Stimulated activated CD4-positive, alpha-beta T cell treated with anti-CD3 and anti-CD28 coated beads, Interleukin-4, amount 100 ng/mL, for 4 hours (primary cell): ENCODE measurements around the gene IL17A.

ENCODE experiments used
- DNase-seq, 2 experiments: peaks; one replicate each; pipeline ENCODE4 v3.0.0-alpha.2; 2020

The IL17A gene

GRCh38 chr6:52217761-52218160 is 31.6 kb downstream of the IL17A start:
- DNase-seq: no peak

DNA sequence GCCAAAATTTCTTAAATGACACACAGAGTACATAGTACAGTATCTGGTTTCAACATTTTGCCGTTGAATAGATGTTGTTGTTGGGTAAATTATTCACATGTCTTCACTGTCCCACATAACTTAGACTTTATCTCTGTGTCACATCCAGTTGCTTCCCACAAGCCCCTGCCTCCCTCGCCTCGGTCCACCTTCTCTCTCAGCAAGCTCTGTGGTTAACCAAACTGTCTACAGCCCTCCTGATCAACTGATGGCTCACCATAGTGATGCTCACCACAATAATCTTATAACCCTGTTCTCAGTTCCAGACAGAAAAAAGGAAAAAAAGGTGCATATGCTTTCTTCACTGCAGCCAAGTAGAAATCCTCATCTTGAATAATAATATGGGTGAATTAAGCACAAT is 35.1 kb downstream of the IL17A start:
- DNase-seq: no peak

DNA sequence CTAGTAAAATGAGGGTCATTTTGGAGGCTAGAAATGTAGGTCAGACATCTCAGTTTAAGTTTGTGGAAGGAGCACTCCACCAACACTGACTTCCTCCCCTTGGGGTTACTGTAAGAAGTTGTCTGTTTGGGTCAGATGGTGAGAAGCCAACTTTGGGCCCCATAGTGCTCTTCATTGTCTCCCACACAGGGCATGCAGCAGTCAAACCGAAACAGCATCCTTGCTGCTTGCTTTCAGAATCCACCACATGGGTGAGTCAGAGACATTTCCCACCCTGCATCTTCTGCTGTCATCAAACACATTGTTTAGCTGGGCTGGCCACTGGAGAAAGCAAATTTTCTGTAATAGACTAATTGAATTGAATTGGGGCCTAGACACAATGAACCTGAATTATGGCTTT is 41.3 kb downstream of the IL17A start:
- peak; percentile 19 to 24 for DNase-seq

- DNase-seq: no peak
Observed at GRCh38 chr6:52230685-52231084, 44.5 kb downstream of the IL17A start.

- no peak for DNase-seq
Observed at GRCh38 chr6:52231406-52232127, 45.4 kb downstream of the IL17A start.

DNA sequence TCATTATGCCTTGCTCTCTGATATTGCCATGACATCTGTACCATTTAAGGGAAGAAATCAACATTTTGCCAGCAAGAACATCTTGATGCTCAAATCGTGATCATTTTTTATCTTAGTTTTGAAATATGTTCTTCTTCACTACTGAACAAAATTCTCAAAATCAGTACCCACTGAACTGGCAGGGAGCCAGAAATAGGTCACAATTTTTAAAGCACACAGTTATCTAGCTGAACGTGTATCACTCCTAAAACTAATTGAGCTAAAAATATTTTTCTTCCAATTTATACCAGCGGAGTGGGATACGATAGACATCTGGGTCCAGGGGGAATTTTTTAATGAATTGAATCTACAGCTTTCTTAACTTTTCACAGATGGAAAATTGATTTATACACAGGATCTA is 46.8 kb downstream of the IL17A start:
- DNase-seq: no peak

GRCh38 chr6:52233975-52234823 is 48.0 kb downstream of the IL17A start:
- DNase-seq: no peak
